Fibroblast of lung (primary cell): Measurements from ENCODE around the gene TARBP1. TPM values are rescaled to one million over a fixed set of nuclear protein-coding genes. Genes with fewer than 3 reads are reported as not detected.

Experiments used
- DNase-seq, 2 donors: peaks; one replicate each; pipeline versions ENCODE4 v3.0.0 to v3.0.0-alpha.2; 2010; ENCODE audit warnings: low read depth in 2 of 2
- H2AFZ ChIP-seq: 2 replicates; pipeline ENCODE4 v1.5.1; 2012; ENCODE audit warnings: low read length, control low read depth, inconsistent platforms
- H3K27ac ChIP-seq: 2 replicates; pipeline ENCODE4 v1.5.1; 2011; ENCODE audit warnings: low read length, control low read depth; ENCODE audit not compliant: insufficient read depth
- H3K27me3 ChIP-seq: 2 replicates; pipeline ENCODE4 v1.5.1; 2011; ENCODE audit warnings: mild to moderate bottlenecking, low read length; ENCODE audit not compliant: control insufficient read depth, insufficient read depth
- H3K36me3 ChIP-seq: 2 replicates; pipeline ENCODE4 v1.5.1; 2011; ENCODE audit warnings: low read length; ENCODE audit not compliant: control insufficient read depth, insufficient read depth
- H3K4me1 ChIP-seq: 2 replicates; pipeline ENCODE4 v1.5.1; 2011; ENCODE audit warnings: low read length; ENCODE audit not compliant: control insufficient read depth, insufficient read depth; ENCODE audit errors: extremely low read depth
- H3K4me2 ChIP-seq: 2 replicates; pipeline ENCODE4 v1.5.1; 2011; ENCODE audit warnings: low read length, control low read depth; ENCODE audit not compliant: insufficient read depth; ENCODE audit errors: extremely low read depth
- H3K4me3 ChIP-seq, 4 experiments: fragments of 200-600 bp in 1 of 4; sonication (generic) in 1 of 4; replicated peaks in 1 of 4; 2 replicates each; pipeline ENCODE4 v1.5.1; 2011 to 2016; ENCODE audit warnings: low read length in 4 of 4, low read depth in 3 of 4, mild to moderate bottlenecking in 3 of 4, control low read depth in 2 of 4, inconsistent platforms in 1 of 4, mixed read lengths in 1 of 4; ENCODE audit not compliant: insufficient read depth in 1 of 4; ENCODE audit errors: control extremely low read depth in 1 of 4
- H3K79me2 ChIP-seq: 2 replicates; pipeline ENCODE4 v1.5.1; 2012; ENCODE audit warnings: mild to moderate bottlenecking, low read length, inconsistent platforms; ENCODE audit not compliant: control insufficient read depth, insufficient read depth
- H3K9ac ChIP-seq: 2 replicates; pipeline ENCODE4 v1.5.1; 2011; ENCODE audit warnings: mild to moderate bottlenecking, low read length, control low read depth; ENCODE audit not compliant: insufficient read depth
- H3K9me3 ChIP-seq: 2 replicates; pipeline ENCODE4 v1.5.1; 2012; ENCODE audit warnings: low read depth, low read length; ENCODE audit not compliant: control insufficient read depth, insufficient read depth
- H4K20me1 ChIP-seq: 2 replicates; pipeline ENCODE4 v1.5.1; 2011; ENCODE audit warnings: low read length; ENCODE audit not compliant: control insufficient read depth, insufficient read depth; ENCODE audit errors: extremely low read depth
- EZH2 ChIP-seq: IDR thresholded peaks from 2 replicates; pipeline ENCODE4 v1.5.1; 2012; ENCODE audit warnings: low read length, control low read depth, mild to moderate bottlenecking; ENCODE audit errors: missing control alignments
- polyA plus RNA-seq, 2 donors: library from polyadenylated mRNA; depleted of rRNA in 1 of 2; stranded (reverse) in 1 of 2; unstranded in 1 of 2; fragments of >200 nt; gene quantifications; 2 replicates each; pipeline ENCODE4 v1.2.1, GENCODE V29; 2011 to 2012; ENCODE audit warnings: missing spikeins in 1 of 2
- total RNA-seq: library from RNA; depleted of rRNA; stranded (reverse); fragments of >200 nt; gene quantifications from 2 replicates; pipeline ENCODE4 v1.2.1, GENCODE V29; 2014
- TF ChIP-seq, protein P1 (sequence below), 2 donors: IDR thresholded peaks in 1 of 2; conservative IDR thresholded peaks in 1 of 2; 1 replicate in 1 of 2; 2 replicates in 1 of 2; pipeline ENCODE4 v1.5.1; 2011 to 2012; ENCODE audit warnings: low read length in 2 of 2, control low read depth in 1 of 2, inconsistent platforms in 1 of 2, low read depth in 1 of 2, mild to moderate bottlenecking in 1 of 2

TARBP1 gene
- total and polyA plus RNA-seq, 2 donors (not counting 1 experiment from before 2014, with no cell fraction given): 11.6 to 20.6 TPM

DNA sequence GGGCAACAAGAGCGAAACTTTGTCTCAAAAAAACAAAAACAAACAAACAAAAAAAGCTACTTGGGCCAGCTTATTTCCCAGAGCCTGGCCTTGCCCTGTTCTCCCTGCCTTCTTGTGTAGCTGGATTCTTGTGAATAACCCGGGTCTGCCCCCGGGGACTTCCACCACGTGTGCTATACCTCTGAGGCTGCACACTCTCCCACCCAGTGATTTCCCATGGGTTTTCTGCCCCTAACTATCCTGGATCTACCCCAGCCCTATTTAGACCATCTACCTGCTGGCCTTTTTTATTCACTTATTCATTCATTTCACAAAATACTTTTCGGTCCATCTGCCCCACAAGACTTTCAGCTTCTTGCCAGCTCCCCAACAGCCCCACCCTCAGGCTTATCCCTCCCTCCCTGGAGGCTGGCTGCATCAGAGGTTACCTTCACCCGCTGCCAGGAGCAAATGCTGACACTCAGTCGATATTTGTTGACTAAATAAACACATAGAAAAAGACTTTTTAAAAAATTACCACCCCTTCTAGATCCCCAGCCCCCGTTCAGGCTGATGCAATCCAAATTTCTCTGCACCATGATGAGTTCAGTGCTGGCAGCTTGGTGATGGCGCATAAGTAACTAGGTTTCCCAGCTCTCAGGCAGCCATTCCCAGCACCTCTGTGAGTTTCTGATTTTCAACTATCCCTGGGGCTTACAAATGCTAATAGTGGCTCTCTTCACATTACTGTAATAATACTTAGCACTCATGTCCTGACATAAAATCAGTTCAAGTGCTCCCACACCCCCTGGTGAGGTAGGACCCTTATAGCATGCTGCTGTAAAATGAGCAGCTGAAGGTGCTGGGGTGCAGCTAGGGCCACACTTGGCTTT is 30.7 kb upstream of the TARBP1 start:
- Histone ChIP-seq H3K4me1 (peaks cover 3% of the 10 kb centered on the region), H3K9me3 (no peaks in the 10 kb centered on the region), H2AFZ (no peak overlapping the region), H3K27ac (no peak overlapping the region), H3K4me2 (no peak overlapping the region), H3K36me3 (no peaks in the 10 kb centered on the region), H3K79me2 (no peaks in the 10 kb centered on the region), H4K20me1 (no peaks in the 10 kb centered on the region), H3K27me3 (no peaks in the 10 kb centered on the region), H3K9ac (no peak overlapping the region), H3K4me3 (no peak overlapping the region)
- no peak for TF ChIP-seq EZH2
- TF ChIP-seq, protein P1, sequence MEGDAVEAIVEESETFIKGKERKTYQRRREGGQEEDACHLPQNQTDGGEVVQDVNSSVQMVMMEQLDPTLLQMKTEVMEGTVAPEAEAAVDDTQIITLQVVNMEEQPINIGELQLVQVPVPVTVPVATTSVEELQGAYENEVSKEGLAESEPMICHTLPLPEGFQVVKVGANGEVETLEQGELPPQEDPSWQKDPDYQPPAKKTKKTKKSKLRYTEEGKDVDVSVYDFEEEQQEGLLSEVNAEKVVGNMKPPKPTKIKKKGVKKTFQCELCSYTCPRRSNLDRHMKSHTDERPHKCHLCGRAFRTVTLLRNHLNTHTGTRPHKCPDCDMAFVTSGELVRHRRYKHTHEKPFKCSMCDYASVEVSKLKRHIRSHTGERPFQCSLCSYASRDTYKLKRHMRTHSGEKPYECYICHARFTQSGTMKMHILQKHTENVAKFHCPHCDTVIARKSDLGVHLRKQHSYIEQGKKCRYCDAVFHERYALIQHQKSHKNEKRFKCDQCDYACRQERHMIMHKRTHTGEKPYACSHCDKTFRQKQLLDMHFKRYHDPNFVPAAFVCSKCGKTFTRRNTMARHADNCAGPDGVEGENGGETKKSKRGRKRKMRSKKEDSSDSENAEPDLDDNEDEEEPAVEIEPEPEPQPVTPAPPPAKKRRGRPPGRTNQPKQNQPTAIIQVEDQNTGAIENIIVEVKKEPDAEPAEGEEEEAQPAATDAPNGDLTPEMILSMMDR (conservative IDR thresholded peaks at IDR 0.05 in 1 of 2, IDR thresholded peaks at IDR 0.05 in 1 of 2; ENCODE audit: low read depth in 1 of 2, low read length in 2 of 2): peak in 1 of 2 donors; percentile 7
- DNase-seq: peak in 1 of 2 donors; percentile 66

DNA sequence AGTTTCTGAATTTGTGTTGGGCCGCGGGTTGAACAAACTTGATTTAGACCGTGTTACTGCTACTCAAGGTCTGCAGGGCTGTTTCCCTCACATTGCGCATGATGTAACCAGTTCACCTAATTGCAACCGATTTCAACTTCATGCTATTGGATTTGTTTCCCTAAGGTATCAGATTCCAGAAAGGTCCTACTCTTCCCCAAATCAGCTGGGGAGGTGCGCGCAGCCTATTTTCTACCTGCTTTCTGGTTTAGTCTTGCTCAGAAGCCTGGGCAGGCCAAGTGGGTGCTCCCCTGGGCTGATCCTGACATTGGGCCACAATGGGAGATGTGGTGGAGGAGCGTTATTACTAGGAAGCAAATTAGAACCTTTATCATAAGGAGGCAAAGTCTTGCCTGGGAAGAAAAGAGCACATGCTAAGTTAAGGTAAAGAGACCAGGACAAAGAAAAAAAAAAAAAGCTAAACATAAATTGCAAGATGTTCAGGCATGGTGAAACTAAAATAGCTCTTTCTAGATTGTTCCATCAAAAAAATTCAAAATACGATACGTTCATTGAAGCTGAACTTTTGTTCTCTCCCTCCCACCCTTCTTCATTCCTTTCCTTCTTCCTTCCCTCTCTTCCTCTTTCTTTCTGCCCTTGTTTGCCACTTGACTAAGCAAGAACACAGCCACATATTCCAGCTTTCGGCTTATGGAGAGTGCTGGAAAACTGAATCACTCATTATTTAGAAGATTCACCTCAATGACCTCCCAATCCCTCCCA is 28.8 kb upstream of the TARBP1 start:
- Histone ChIP-seq H3K4me2 (no peak overlapping the region), H3K9me3 (no peaks in the 10 kb centered on the region), H3K79me2 (no peaks in the 10 kb centered on the region), H3K9ac (no peak overlapping the region), H3K4me3 (no peak overlapping the region), H3K27ac (no peak overlapping the region), H2AFZ (no peak overlapping the region), H3K36me3 (no peaks in the 10 kb centered on the region), H3K27me3 (no peaks in the 10 kb centered on the region), H3K4me1 (peaks cover 3% of the 10 kb centered on the region), H4K20me1 (no peaks in the 10 kb centered on the region)
- TF ChIP-seq, protein P1 (conservative IDR thresholded peaks at IDR 0.05 in 1 of 2, IDR thresholded peaks at IDR 0.05 in 1 of 2; ENCODE audit: low read depth in 1 of 2, low read length in 2 of 2): no peak
- no peak for TF ChIP-seq EZH2
- DNase-seq: no peak

DNA sequence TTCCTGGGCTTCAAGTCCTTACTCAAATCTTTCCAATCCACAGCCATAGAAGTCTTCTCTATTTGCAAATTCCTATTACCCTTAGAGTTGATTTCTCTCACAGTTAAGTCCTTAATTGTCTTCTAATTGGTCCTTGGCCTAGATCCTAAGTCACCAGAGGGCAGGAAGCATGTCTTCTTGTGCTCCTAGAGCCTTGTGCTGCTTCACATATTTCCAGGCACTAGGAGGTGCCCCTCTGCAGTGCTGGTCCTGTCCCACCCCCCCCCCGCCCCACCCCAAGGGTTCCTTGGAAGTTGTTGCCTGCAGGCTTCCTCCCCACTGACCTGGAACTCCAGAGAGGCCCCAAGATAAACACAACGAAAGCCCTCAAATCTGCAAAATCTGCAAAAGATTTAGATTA is 28.1 kb upstream of the TARBP1 start:
- Histone ChIP-seq H3K9ac (no peak overlapping the region), H3K9me3 (no peaks in the 10 kb centered on the region), H3K27me3 (no peaks in the 10 kb centered on the region), H3K79me2 (no peaks in the 10 kb centered on the region), H3K4me2 (no peak overlapping the region), H3K4me1 (peaks cover 3% of the 10 kb centered on the region), H3K27ac (no peak overlapping the region), H2AFZ (no peak overlapping the region), H3K36me3 (no peaks in the 10 kb centered on the region), H4K20me1 (no peaks in the 10 kb centered on the region), H3K4me3 (no peak overlapping the region)
- no peak for DNase-seq
- TF ChIP-seq, protein P1 (conservative IDR thresholded peaks at IDR 0.05 in 1 of 2, IDR thresholded peaks at IDR 0.05 in 1 of 2; ENCODE audit: low read depth in 1 of 2, low read length in 2 of 2): no peak
- no peak for TF ChIP-seq EZH2
